GM21576 (cell line): ENCODE results near the gene BIVM.
"Not testable (repeated sequence)": the region's sequence is repeated elsewhere in the genome, so short reads cannot be mapped to it uniquely, and the experiment has no call there.

Experiments used
- ATAC-seq: cut with Tn5 transposase; IDR thresholded peaks from one replicate; pipeline ENCODE4 v1.9.1; 2021; ENCODE audit warnings: mild to moderate bottlenecking, moderate library complexity; ENCODE audit not compliant: unreplicated experiment

The BIVM gene

GRCh38 chr13:102798581-102799425 is at the start of gene BIVM, which contains the start of gene POGLUT2:
Gene BIVM, plus strand, starts transcription at chr13:102799119. Its CDS starts 8,149 bp downstream, at chr13:102807268.
Gene POGLUT2, minus strand, starts transcription at chr13:102798976. Its CDS starts 306 bp downstream, at chr13:102798670.
- peak; percentile 84 for ATAC-seq

- no peak for ATAC-seq
Observed at GRCh38 chr13:102751886-102752285, 47.0 kb upstream of the BIVM start.

- no peak for ATAC-seq
Observed at GRCh38 chr13:102757006-102757405, 41.9 kb upstream of the BIVM start.

GRCh38 chr13:102758842-102759241 is 40.1 kb upstream of the BIVM start:
- no peak for ATAC-seq

GRCh38 chr13:102761071-102761470 is 37.8 kb upstream of the BIVM start:
- no peak for ATAC-seq

- ATAC-seq = no peak
Observed at GRCh38 chr13:102763741-102764140, 35.2 kb upstream of the BIVM start.

GRCh38 chr13:102768909-102769308 is 30.0 kb upstream of the BIVM start:
- no peak for ATAC-seq

GRCh38 chr13:102769679-102770078 is 29.2 kb upstream of the BIVM start:
- no peak for ATAC-seq

- ATAC-seq = no peak
Observed at GRCh38 chr13:102770435-102770834, 28.5 kb upstream of the BIVM start.

GRCh38 chr13:102771298-102772041 is 27.4 kb upstream of the BIVM start:
- no peak for ATAC-seq

- no peak for ATAC-seq
Observed at GRCh38 chr13:102772042-102772425, 26.9 kb upstream of the BIVM start.

- ATAC-seq = peak; percentile 89
Observed at GRCh38 chr13:102773441-102774213, 25.3 kb upstream of the BIVM start, which contains the start of gene TEX30. Gene TEX30, minus strand, starts transcription at chr13:102773786. Its CDS starts 3,760 bp downstream, at chr13:102770026.

GRCh38 chr13:102774214-102774568 is 24.7 kb upstream of the BIVM start:
- no peak for ATAC-seq

GRCh38 chr13:102774591-102775520 is 24.1 kb upstream of the BIVM start:
- ATAC-seq = no peak

GRCh38 chr13:102776271-102776670 is 22.6 kb upstream of the BIVM start:
- no peak for ATAC-seq

GRCh38 chr13:102777736-102778135 is 21.2 kb upstream of the BIVM start:
- ATAC-seq = no peak

- ATAC-seq = no peak
Observed at GRCh38 chr13:102779436-102780159, 19.3 kb upstream of the BIVM start.

- ATAC-seq = not testable (repeated sequence)
Observed at GRCh38 chr13:102780656-102781055, 18.3 kb upstream of the BIVM start.

- no peak for ATAC-seq
Observed at GRCh38 chr13:102781591-102781990, 17.3 kb upstream of the BIVM start.
